ENCODE measurements around the gene ZNF266. TPM values are rescaled to one million over a fixed set of nuclear protein-coding genes. Genes with fewer than 3 reads are reported as not detected.

Gene ZNF266
- total RNA-seq, 1 donor: 9.4 TPM

- no peak overlapping the region for H3K4me2 ChIP-seq (ENCODE audit: insufficient read depth, low read length)
- H2AFZ ChIP-seq (ENCODE audit: low read length): no peak overlapping the region
- no peak overlapping the region for H3K4me3 ChIP-seq (ENCODE audit: insufficient read depth, low read length)
- no peaks in the 10 kb centered on the region for H3K36me3 ChIP-seq (ENCODE audit: insufficient read depth, low read length)
- H4K20me1 ChIP-seq (ENCODE audit: insufficient read depth, low read length): no peaks in the 10 kb centered on the region
- H3K79me2 ChIP-seq (ENCODE audit: insufficient read depth, low read length): no peaks in the 10 kb centered on the region
- no peaks in the 10 kb centered on the region for H3K27me3 ChIP-seq (ENCODE audit: insufficient read depth, low read length)
- no peak for TF ChIP-seq CTCF (IDR thresholded peaks at IDR 0.05; ENCODE audit: extremely low read depth, low read depth, low read length)
- peaks cover 13% of the 10 kb centered on the region for H3K9me3 ChIP-seq (ENCODE audit: low read depth, low read length)
- no peaks in the 10 kb centered on the region for H3K4me1 ChIP-seq (ENCODE audit: insufficient read depth, low read length)
- DNase-seq (ENCODE audit: insufficient read length, low spot score, missing footprints): no peak
- H3K27ac ChIP-seq (ENCODE audit: low read depth, low read length): no peak overlapping the region
Observed at GRCh38 chr19:9461938-9462337, 26.6 kb upstream of the ZNF266 start.

- Histone ChIP-seq H3K27ac (ENCODE audit: low read depth, low read length) (no peak overlapping the region), H3K27me3 (ENCODE audit: insufficient read depth, low read length) (no peaks in the 10 kb centered on the region), H3K9me3 (ENCODE audit: low read depth, low read length) (peaks cover 8% of the 10 kb centered on the region), H3K4me2 (ENCODE audit: insufficient read depth, low read length) (no peak overlapping the region), H4K20me1 (ENCODE audit: insufficient read depth, low read length) (no peaks in the 10 kb centered on the region), H2AFZ (ENCODE audit: low read length) (no peak overlapping the region), H3K4me1 (ENCODE audit: insufficient read depth, low read length) (no peaks in the 10 kb centered on the region), H3K79me2 (ENCODE audit: insufficient read depth, low read length) (no peaks in the 10 kb centered on the region), H3K36me3 (ENCODE audit: insufficient read depth, low read length) (no peaks in the 10 kb centered on the region), H3K4me3 (ENCODE audit: insufficient read depth, low read length) (no peak overlapping the region)
- DNase-seq (ENCODE audit: insufficient read length, low spot score, missing footprints): no peak
- no peak for TF ChIP-seq CTCF (IDR thresholded peaks at IDR 0.05; ENCODE audit: extremely low read depth, low read depth, low read length)
Observed at GRCh38 chr19:9456018-9456689, 20.8 kb upstream of the ZNF266 start.

GRCh38 chr19:9453953-9454352, 18.6 kb upstream of the ZNF266 start:
- no peak for DNase-seq (ENCODE audit: insufficient read length, low spot score, missing footprints)
- H3K36me3 ChIP-seq (ENCODE audit: insufficient read depth, low read length): no peaks in the 10 kb centered on the region

GRCh38 chr19:9445037-9445436, 9.7 kb upstream of the ZNF266 start:
- no peaks in the 10 kb centered on the region for H3K79me2 ChIP-seq (ENCODE audit: insufficient read depth, low read length)
- no peaks in the 10 kb centered on the region for H3K4me1 ChIP-seq (ENCODE audit: insufficient read depth, low read length)
- no peak for DNase-seq (ENCODE audit: insufficient read length, low spot score, missing footprints)
- no peaks in the 10 kb centered on the region for H3K27me3 ChIP-seq (ENCODE audit: insufficient read depth, low read length)
- no peak for TF ChIP-seq CTCF (IDR thresholded peaks at IDR 0.05; ENCODE audit: extremely low read depth, low read depth, low read length)
- H3K27ac ChIP-seq (ENCODE audit: low read depth, low read length): no peak overlapping the region
- H4K20me1 ChIP-seq (ENCODE audit: insufficient read depth, low read length): no peaks in the 10 kb centered on the region
- no peak overlapping the region for H2AFZ ChIP-seq (ENCODE audit: low read length)
- H3K4me3 ChIP-seq (ENCODE audit: insufficient read depth, low read length): no peak overlapping the region
- H3K4me2 ChIP-seq (ENCODE audit: insufficient read depth, low read length): no peak overlapping the region
- H3K36me3 ChIP-seq (ENCODE audit: insufficient read depth, low read length): no peaks in the 10 kb centered on the region
- H3K9me3 ChIP-seq (ENCODE audit: low read depth, low read length): peaks cover 9% of the 10 kb centered on the region

More at GRCh38 chr19:9453953-9454352, 18.6 kb upstream of the ZNF266 start:
- H2AFZ ChIP-seq (ENCODE audit: low read length): no peak overlapping the region
- H3K4me3 ChIP-seq (ENCODE audit: insufficient read depth, low read length): no peak overlapping the region
- H3K79me2 ChIP-seq (ENCODE audit: insufficient read depth, low read length): no peaks in the 10 kb centered on the region
- no peak overlapping the region for H3K4me2 ChIP-seq (ENCODE audit: insufficient read depth, low read length)
- H3K9me3 ChIP-seq (ENCODE audit: low read depth, low read length): peaks cover 9% of the 10 kb centered on the region
- H3K4me1 ChIP-seq (ENCODE audit: insufficient read depth, low read length): no peaks in the 10 kb centered on the region
- H3K27ac ChIP-seq (ENCODE audit: low read depth, low read length): no peak overlapping the region
- no peak for TF ChIP-seq CTCF (IDR thresholded peaks at IDR 0.05; ENCODE audit: extremely low read depth, low read depth, low read length)
- no peaks in the 10 kb centered on the region for H4K20me1 ChIP-seq (ENCODE audit: insufficient read depth, low read length)
- no peaks in the 10 kb centered on the region for H3K27me3 ChIP-seq (ENCODE audit: insufficient read depth, low read length)

Data from osteoblast (primary cell).